ENCODE results near the gene FURIN. TPM values are rescaled to one million over a fixed set of nuclear protein-coding genes. Genes with fewer than 3 reads are reported as not detected.

Gene FURIN
- total and polyA plus RNA-seq, 9 of the 15 experiments (the other 6 are each of a cell fraction or from before 2014, with no cell fraction given), result 0.92 to 99.9 (median 34.8) TPM

DNA sequence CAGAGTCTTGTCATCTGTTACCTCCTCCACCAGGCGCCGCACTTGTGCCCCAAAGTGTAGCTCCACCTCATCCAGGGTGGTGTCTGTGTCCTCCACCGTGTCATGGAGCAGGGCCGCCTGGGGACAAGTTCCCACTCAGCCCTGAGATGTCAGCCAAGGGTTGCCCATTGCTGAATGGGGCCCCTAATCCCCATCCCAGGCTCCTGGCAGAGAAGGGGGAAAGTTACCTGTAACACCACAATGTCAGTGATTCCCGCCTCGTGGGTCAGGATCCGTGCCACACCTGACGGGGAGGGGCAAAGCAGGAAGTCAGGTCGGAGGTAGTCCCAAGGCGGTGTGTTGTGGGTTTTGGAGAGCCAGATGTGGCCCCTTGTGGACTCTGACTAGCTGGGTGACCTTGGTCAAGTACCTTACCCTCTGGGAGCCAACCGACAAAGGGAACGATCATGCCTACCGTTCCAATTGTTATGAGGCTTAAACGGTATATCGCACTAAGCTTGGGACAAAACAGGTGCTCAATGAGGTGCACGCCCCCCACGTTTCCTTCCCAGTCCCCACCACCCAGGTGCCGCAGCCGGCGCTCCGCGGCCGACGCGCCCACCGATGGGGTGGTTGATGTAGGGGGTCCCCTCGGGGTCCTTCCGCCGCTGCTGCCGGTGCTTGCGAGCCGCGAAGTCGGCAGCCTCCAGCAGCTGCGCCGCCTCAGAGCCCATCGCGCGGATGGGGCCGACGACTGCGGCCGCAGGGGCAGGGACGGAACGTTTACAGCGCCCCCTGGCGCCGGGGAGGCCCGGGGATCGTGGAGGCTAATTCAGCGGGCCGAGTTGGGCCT lies 63.7 kb downstream of the FURIN start, which contains the start of gene HDDC3 (continued):
- TF ChIP-seq, protein P1, sequence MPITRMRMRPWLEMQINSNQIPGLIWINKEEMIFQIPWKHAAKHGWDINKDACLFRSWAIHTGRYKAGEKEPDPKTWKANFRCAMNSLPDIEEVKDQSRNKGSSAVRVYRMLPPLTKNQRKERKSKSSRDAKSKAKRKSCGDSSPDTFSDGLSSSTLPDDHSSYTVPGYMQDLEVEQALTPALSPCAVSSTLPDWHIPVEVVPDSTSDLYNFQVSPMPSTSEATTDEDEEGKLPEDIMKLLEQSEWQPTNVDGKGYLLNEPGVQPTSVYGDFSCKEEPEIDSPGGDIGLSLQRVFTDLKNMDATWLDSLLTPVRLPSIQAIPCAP (CRISPR knock-in tag; IDR thresholded peaks at IDR 0.05; ENCODE audit: borderline replicate concordance), result no peak
- TF ChIP-seq, protein P2, sequence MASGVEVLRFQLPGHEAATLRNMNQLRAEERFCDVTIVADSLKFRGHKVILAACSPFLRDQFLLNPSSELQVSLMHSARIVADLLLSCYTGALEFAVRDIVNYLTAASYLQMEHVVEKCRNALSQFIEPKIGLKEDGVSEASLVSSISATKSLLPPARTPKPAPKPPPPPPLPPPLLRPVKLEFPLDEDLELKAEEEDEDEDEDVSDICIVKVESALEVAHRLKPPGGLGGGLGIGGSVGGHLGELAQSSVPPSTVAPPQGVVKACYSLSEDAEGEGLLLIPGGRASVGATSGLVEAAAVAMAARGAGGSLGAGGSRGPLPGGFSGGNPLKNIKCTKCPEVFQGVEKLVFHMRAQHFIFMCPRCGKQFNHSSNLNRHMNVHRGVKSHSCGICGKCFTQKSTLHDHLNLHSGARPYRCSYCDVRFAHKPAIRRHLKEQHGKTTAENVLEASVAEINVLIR (CRISPR knock-in tag; IDR thresholded peaks at IDR 0.05), result no peak
- 0 out of 2 replicates have a peak, but pooled peaks have one; percentile 39 for TF ChIP-seq LARP7 (IDR thresholded peaks at IDR 0.05)
- no peak for TF ChIP-seq XRCC4 (IDR thresholded peaks at IDR 0.05; ENCODE audit: extremely low read depth, insufficient read depth, insufficient read length)
- TF ChIP-seq KLF6 (CRISPR knock-in tag; IDR thresholded peaks at IDR 0.05; ENCODE audit: borderline replicate concordance), result no peak; the same call in 1 of the 2 replicates
- TF ChIP-seq ZNF764 (CRISPR knock-in tag; IDR thresholded peaks at IDR 0.05; ENCODE audit: low read depth), result no peak
- TF ChIP-seq RAD21 (CRISPR knock-in tag; conservative IDR thresholded peaks at IDR 0.05 in 1 of 2, IDR thresholded peaks at IDR 0.05 in 1 of 2), result peak; percentile 49 to 74
- TF ChIP-seq FOXJ3 (CRISPR knock-in tag; IDR thresholded peaks at IDR 0.05), result no peak
- TF ChIP-seq, protein P3, sequence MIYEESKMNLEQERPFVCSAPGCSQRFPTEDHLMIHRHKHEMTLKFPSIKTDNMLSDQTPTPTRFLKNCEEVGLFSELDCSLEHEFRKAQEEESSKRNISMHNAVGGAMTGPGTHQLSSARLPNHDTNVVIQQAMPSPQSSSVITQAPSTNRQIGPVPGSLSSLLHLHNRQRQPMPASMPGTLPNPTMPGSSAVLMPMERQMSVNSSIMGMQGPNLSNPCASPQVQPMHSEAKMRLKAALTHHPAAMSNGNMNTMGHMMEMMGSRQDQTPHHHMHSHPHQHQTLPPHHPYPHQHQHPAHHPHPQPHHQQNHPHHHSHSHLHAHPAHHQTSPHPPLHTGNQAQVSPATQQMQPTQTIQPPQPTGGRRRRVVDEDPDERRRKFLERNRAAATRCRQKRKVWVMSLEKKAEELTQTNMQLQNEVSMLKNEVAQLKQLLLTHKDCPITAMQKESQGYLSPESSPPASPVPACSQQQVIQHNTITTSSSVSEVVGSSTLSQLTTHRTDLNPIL (CRISPR knock-in tag; IDR thresholded peaks at IDR 0.05), result no peak
- TF ChIP-seq CAMTA2 (CRISPR knock-in tag; conservative IDR thresholded peaks at IDR 0.05), result no peak
- no peak for TF ChIP-seq MAFG (tag; conservative IDR thresholded peaks at IDR 0.05)
- TF ChIP-seq, protein P4, sequence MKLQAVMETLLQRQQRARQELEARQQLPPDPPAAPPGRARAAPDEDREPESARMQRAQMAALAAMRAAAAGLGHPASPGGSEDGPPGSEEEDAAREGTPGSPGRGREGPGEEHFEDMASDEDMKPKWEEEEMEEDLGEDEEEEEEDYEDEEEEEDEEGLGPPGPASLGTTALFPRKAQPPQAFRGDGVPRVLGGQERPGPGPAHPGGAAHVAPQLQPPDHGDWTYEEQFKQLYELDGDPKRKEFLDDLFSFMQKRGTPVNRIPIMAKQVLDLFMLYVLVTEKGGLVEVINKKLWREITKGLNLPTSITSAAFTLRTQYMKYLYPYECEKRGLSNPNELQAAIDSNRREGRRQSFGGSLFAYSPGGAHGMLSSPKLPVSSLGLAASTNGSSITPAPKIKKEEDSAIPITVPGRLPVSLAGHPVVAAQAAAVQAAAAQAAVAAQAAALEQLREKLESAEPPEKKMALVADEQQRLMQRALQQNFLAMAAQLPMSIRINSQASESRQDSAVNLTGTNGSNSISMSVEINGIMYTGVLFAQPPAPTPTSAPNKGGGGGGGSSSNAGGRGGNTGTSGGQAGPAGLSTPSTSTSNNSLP (IDR thresholded peaks at IDR 0.05; ENCODE audit: borderline replicate concordance, low read depth, low read length), result no peak
- no peak for TF ChIP-seq ZNF212 (CRISPR knock-in tag; IDR thresholded peaks at IDR 0.05)
- TF ChIP-seq TCF3 (CRISPR knock-in tag; IDR thresholded peaks at IDR 0.05), result no peak; the same call in 1 of the 2 replicates
- TF ChIP-seq MYNN (IDR thresholded peaks at IDR 0.05), result peak; percentile 73; the same call in 1 of the 2 replicates
- no peak for TF ChIP-seq MYNN (CRISPR knock-in tag; IDR thresholded peaks at IDR 0.05)
- TF ChIP-seq, protein P5, sequence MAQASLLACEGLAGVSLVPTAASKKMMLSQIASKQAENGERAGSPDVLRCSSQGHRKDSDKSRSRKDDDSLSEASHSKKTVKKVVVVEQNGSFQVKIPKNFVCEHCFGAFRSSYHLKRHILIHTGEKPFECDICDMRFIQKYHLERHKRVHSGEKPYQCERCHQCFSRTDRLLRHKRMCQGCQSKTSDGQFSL (CRISPR knock-in tag; IDR thresholded peaks at IDR 0.05), result peak; percentile 67; the same call in 1 of the 2 replicates
- TF ChIP-seq, protein P5 (tag; IDR thresholded peaks at IDR 0.05), result no peak
- peak; percentile 62; the same call in 1 of the 2 replicates for TF ChIP-seq CREB1 (IDR thresholded peaks at IDR 0.05)
- TF ChIP-seq CREB1 (CRISPR knock-in tag; IDR thresholded peaks at IDR 0.05), result peak; percentile 81; the same call in 1 of the 2 replicates
- no peak for TF ChIP-seq GABPB2 (CRISPR knock-in tag; conservative IDR thresholded peaks at IDR 0.05)
- TF ChIP-seq BRD9 (IDR thresholded peaks at IDR 0.05; ENCODE audit: low read depth, partially characterized antibody), result peak; percentile 20
- TF ChIP-seq ZNF121 (CRISPR knock-in tag; conservative IDR thresholded peaks at IDR 0.05), result no peak

Data from K562 (cell line).